ENCODE results near the gene FNDC8. TPM values are rescaled to one million over a fixed set of nuclear protein-coding genes. Genes with fewer than 3 reads are reported as not detected.

Gene FNDC8
- total and polyA plus RNA-seq, 2 of the 8 experiments (the other 6 are each of a cell fraction or from before 2014, with no cell fraction given) = not detected

- H2BK20ac ChIP-seq (ENCODE audit: low read length) = no peak overlapping the region
- no peak overlapping the region for H3K4me2 ChIP-seq (ENCODE audit: insufficient read depth in 1 of 2, low read depth in 2 of 2, low read length in 2 of 2)
- DNase-seq (ENCODE audit: low read depth in 1 of 2, low spot score in 2 of 2) (no peak), FAIRE-seq (no peak)
- no peaks in the 10 kb centered on the region for H3K9me3 ChIP-seq (ENCODE audit: insufficient read depth in 2 of 2, low read depth in 1 of 2, low read length in 1 of 2)
- no peak overlapping the region for H2AK5ac ChIP-seq (ENCODE audit: low read depth, low read length)
- TF ChIP-seq RAD21 (IDR thresholded peaks at IDR 0.05 in 1 of 2, conservative IDR thresholded peaks at IDR 0.05 in 1 of 2; ENCODE audit: low read depth in 2 of 2, low read length in 2 of 2) (no peak), SP4 (IDR thresholded peaks at IDR 0.05; ENCODE audit: low read length) (no peak), RBBP5 (IDR thresholded peaks at IDR 0.05; ENCODE audit: borderline replicate concordance, low read depth, low read length) (no peak)
- H3K23ac ChIP-seq (ENCODE audit: insufficient read length) = no peak overlapping the region
- ChIA-PET POLR2A (ENCODE audit: partially characterized antibody) (interaction anchor here (0.9 kb wide), 1 partner anchor 11 kb away, joined by 3 read pairs; no protein-coding TSS in a partner anchor), CTCF (ENCODE audit: partially characterized antibody) (interaction anchor here (1.0 to 1.6 kb wide), 3 partner anchors 11 to 116 kb away, joined by 3 to 5 read pairs (median 3); no protein-coding TSS in a partner anchor)
- no peak overlapping the region for H3K14ac ChIP-seq (ENCODE audit: insufficient read length)
- no peak overlapping the region for H2BK5ac ChIP-seq (ENCODE audit: low read depth, low read length)
- no peak overlapping the region for H2AFZ ChIP-seq (ENCODE audit: low read length)
- no peak overlapping the region for H3K9ac ChIP-seq (replicated peaks in 1 of 4; ENCODE audit: extremely low read depth in 1 of 4, low read depth in 3 of 4, low read length in 3 of 4)
- H3K4me3 ChIP-seq (ENCODE audit: extremely low read depth in 1 of 4, insufficient read depth in 2 of 4, low read depth in 3 of 4, low read length in 4 of 4) = no peak overlapping the region
- peaks cover 0 to 2% (median 0%) of the 10 kb centered on the region in 4 experiments; a peak in 1 of 7 replicates for H3K4me1 ChIP-seq (replicated peaks in 1 of 4; ENCODE audit: control insufficient read depth in 3 of 4, insufficient read depth in 4 of 4, low read length in 3 of 4)
- H3K4ac ChIP-seq (replicated peaks; ENCODE audit: insufficient read length, low read depth, low read length) = no peak overlapping the region
- WGBS, 2 experiments (ENCODE audit: extremely low coverage in 1 of 2, insufficient coverage in 1 of 2, insufficient read length in 1 of 2, insufficient replicate concordance in 2 of 2, low coverage in 1 of 2, low lambda C conversion rate in 2 of 2, missing lambda C conversion rate in 1 of 2) = 91% methylated on average over 3 of the region's 3 CpGs; no CpG with 5 or more reads in 1 of the 2 experiments
- no peak overlapping the region for H3K18ac ChIP-seq (ENCODE audit: extremely low read depth, low read length)
- H2BK15ac ChIP-seq (ENCODE audit: low read length) = no peak overlapping the region
- no peak overlapping the region for H2BK120ac ChIP-seq (replicated peaks; ENCODE audit: low read depth, low read length)
- no peaks in the 10 kb centered on the region for H4K20me1 ChIP-seq (replicated peaks in 1 of 2; ENCODE audit: control insufficient read depth in 1 of 2, insufficient read depth in 2 of 2, low read length in 2 of 2)
- no peak overlapping the region for H2BK12ac ChIP-seq (ENCODE audit: low read depth, low read length)
- no peak overlapping the region for H3K56ac ChIP-seq (replicated peaks; ENCODE audit: insufficient read length, low read depth, low read length)
- no peak overlapping the region for H4K5ac ChIP-seq (ENCODE audit: insufficient read length, low read depth, low read length)
- H3K27me3 ChIP-seq (replicated peaks in 1 of 4; ENCODE audit: control insufficient read depth in 3 of 4, extremely low read depth in 1 of 4, insufficient read depth in 3 of 4, low read length in 3 of 4) = no peaks in the 10 kb centered on the region
- no peak overlapping the region for H3K27ac ChIP-seq (ENCODE audit: low read depth, low read length)
- H4K8ac ChIP-seq (ENCODE audit: extremely low read depth, insufficient read depth, low read length) = no peak overlapping the region
- H3K79me1 ChIP-seq (ENCODE audit: low read depth, low read length) = no peaks in the 10 kb centered on the region
- no peaks in the 10 kb centered on the region for H3K23me2 ChIP-seq (ENCODE audit: low read depth, low read length)
- H3K79me2 ChIP-seq (ENCODE audit: control insufficient read depth in 1 of 2, insufficient read depth in 2 of 2, low read length in 2 of 2) = no peaks in the 10 kb centered on the region
- peaks cover 0 to 5% (median 4%) of the 10 kb centered on the region in 4 experiments; a peak in 4 of 8 replicates for H3K36me3 ChIP-seq (ENCODE audit: control insufficient read depth in 2 of 4, insufficient read depth in 4 of 4, low read length in 3 of 4)
- no peak overlapping the region for H4K91ac ChIP-seq (replicated peaks; ENCODE audit: insufficient read length, low read length)
These were observed 21.5 kb upstream of the FNDC8 start for GRCh38 chr17:35099908-35100307.
